WTC11 (cell line): ENCODE results near the gene LRRC17.

Experiments
- EMX1 ChIP-seq: fragments of 250-450 bp; sonication (Bioruptor Pico); IDR thresholded peaks from 2 replicates; pipeline ENCODE4 v1.8.0; 2021; ENCODE audit warnings: mild to moderate bottlenecking
- JUN ChIP-seq: sonication (generic); formaldehyde crosslinking; IDR thresholded peaks from 2 replicates; pipeline ENCODE4 v1.8.0; 2023; ENCODE audit warnings: mild to moderate bottlenecking, missing genetic modification reagents
- KAT7 ChIP-seq: sonication (generic); formaldehyde crosslinking; IDR thresholded peaks from 2 replicates; pipeline ENCODE4 v1.8.1; 2023; ENCODE audit warnings: missing genetic modification reagents, mild to moderate bottlenecking, borderline replicate concordance
- NFYB ChIP-seq: sonication (generic); formaldehyde crosslinking; conservative IDR thresholded peaks from 2 replicates; pipeline ENCODE4 v1.8.0; 2022; ENCODE audit warnings: low read depth, missing genetic modification reagents
- NR2C2 ChIP-seq: sonication (generic); formaldehyde crosslinking; IDR thresholded peaks from 2 replicates; pipeline ENCODE4 v1.8.0; 2022; ENCODE audit warnings: mild to moderate bottlenecking, missing genetic modification reagents
- NR3C1 ChIP-seq: sonication (generic); formaldehyde crosslinking; conservative IDR thresholded peaks from 2 replicates; pipeline ENCODE4 v1.8.1; 2023; ENCODE audit warnings: low read depth, mild to moderate bottlenecking, missing genetic modification reagents
- SMAD3 ChIP-seq: sonication (generic); formaldehyde crosslinking; IDR thresholded peaks from 2 replicates; pipeline ENCODE4 v1.8.0; 2022; ENCODE audit warnings: missing genetic modification reagents, mild to moderate bottlenecking, borderline replicate concordance
- TCF7 ChIP-seq: sonication (generic); formaldehyde crosslinking; IDR thresholded peaks from 2 replicates; pipeline ENCODE4 v1.8.0; 2022; ENCODE audit warnings: mild to moderate bottlenecking, low read depth, missing genetic modification reagents, moderate library complexity
- ZNF263 ChIP-seq: sonication (generic); formaldehyde crosslinking; IDR thresholded peaks from 2 replicates; pipeline ENCODE4 v1.8.1; 2022; ENCODE audit warnings: low read depth, mild to moderate bottlenecking, moderate library complexity, missing genetic modification reagents
- TF ChIP-seq, protein P1 (sequence below): fragments of 250-450 bp; sonication (Bioruptor Pico); IDR thresholded peaks from 2 replicates; pipeline ENCODE4 v1.9.0; 2021; ENCODE audit warnings: mild to moderate bottlenecking
- TF ChIP-seq, protein P2 (sequence below): fragments of 200-600 bp; IDR thresholded peaks from 2 replicates; pipeline ENCODE4 v1.8.0; 2022; ENCODE audit warnings: antibody characterized with exemption
- TF ChIP-seq, protein P3 (sequence below): sonication (generic); formaldehyde crosslinking; IDR thresholded peaks from 2 replicates; pipeline ENCODE4 v1.8.0; 2022; ENCODE audit warnings: mild to moderate bottlenecking, missing genetic modification reagents

DNA sequence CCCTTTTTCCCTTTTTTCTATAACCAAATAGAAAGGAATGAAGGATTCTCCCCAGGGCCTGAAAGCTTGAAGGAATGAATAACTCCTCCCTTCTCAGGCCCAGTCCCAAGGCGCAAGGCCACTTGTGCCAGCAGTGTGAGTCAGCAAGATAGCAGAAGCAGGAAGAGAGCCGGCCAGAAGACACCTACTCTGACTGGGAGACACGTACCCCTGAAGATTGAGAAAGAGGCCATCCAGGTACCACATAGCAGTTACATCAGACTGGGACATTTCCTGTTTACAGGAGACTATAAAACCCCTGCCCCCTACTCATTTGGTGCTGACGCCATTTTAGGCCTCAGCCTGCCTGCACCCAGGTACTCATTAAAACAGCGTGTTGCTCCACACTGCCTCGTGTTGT lies 65.5 kb downstream of the LRRC17 start:
- no peak for TF ChIP-seq NR2C2 (CRISPR knock-in tag)
- TF ChIP-seq, protein P1, sequence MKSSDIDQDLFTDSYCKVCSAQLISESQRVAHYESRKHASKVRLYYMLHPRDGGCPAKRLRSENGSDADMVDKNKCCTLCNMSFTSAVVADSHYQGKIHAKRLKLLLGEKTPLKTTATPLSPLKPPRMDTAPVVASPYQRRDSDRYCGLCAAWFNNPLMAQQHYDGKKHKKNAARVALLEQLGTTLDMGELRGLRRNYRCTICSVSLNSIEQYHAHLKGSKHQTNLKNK (CRISPR knock-in tag) = no peak
- TF ChIP-seq ZNF263 (CRISPR knock-in tag) = no peak
- TF ChIP-seq, protein P2, sequence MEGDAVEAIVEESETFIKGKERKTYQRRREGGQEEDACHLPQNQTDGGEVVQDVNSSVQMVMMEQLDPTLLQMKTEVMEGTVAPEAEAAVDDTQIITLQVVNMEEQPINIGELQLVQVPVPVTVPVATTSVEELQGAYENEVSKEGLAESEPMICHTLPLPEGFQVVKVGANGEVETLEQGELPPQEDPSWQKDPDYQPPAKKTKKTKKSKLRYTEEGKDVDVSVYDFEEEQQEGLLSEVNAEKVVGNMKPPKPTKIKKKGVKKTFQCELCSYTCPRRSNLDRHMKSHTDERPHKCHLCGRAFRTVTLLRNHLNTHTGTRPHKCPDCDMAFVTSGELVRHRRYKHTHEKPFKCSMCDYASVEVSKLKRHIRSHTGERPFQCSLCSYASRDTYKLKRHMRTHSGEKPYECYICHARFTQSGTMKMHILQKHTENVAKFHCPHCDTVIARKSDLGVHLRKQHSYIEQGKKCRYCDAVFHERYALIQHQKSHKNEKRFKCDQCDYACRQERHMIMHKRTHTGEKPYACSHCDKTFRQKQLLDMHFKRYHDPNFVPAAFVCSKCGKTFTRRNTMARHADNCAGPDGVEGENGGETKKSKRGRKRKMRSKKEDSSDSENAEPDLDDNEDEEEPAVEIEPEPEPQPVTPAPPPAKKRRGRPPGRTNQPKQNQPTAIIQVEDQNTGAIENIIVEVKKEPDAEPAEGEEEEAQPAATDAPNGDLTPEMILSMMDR = no peak
- TF ChIP-seq SMAD3 = no peak
- no peak for TF ChIP-seq JUN (CRISPR knock-in tag)
- TF ChIP-seq NFYB (CRISPR knock-in tag) = no peak
- TF ChIP-seq EMX1 (CRISPR knock-in tag) = no peak
- TF ChIP-seq, protein P3, sequence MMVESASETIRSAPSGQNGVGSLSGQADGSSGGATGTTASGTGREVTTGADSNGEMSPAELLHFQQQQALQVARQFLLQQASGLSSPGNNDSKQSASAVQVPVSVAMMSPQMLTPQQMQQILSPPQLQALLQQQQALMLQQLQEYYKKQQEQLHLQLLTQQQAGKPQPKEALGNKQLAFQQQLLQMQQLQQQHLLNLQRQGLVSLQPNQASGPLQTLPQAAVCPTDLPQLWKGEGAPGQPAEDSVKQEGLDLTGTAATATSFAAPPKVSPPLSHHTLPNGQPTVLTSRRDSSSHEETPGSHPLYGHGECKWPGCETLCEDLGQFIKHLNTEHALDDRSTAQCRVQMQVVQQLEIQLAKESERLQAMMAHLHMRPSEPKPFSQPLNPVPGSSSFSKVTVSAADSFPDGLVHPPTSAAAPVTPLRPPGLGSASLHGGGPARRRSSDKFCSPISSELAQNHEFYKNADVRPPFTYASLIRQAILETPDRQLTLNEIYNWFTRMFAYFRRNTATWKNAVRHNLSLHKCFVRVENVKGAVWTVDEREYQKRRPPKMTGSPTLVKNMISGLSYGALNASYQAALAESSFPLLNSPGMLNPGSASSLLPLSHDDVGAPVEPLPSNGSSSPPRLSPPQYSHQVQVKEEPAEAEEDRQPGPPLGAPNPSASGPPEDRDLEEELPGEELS (CRISPR knock-in tag) = no peak
- no peak for TF ChIP-seq TCF7
- no peak for TF ChIP-seq KAT7 (CRISPR knock-in tag)
- no peak for TF ChIP-seq NR3C1
